HCEC 1CT (cell line): Measurements from ENCODE around the gene ERC2.

ENCODE experiments used
- DNase-seq: peaks from one replicate; pipeline ENCODE4 v3.0.0-alpha.2; 2017

The ERC2 gene

DNA sequence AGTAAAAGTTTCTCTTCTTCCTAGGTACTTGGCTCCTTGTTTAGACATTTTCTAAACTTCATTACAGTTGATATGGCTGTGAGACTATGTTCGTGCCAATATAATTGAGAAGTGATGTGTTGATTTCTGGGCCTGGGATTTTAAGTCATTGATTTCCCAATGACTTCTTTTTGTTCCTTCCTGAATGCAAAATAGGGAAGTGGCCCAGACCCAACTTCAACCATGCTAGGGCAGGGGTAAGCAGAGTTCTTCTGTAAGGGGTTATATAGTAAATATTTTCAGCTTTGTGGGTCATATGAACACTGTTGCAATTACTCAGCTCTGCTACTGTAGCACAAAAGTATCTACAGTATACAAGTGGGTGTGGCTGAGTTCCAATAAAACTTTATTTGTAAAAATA lies 661.1 kb downstream of the ERC2 start:
- no peak for DNase-seq

DNA sequence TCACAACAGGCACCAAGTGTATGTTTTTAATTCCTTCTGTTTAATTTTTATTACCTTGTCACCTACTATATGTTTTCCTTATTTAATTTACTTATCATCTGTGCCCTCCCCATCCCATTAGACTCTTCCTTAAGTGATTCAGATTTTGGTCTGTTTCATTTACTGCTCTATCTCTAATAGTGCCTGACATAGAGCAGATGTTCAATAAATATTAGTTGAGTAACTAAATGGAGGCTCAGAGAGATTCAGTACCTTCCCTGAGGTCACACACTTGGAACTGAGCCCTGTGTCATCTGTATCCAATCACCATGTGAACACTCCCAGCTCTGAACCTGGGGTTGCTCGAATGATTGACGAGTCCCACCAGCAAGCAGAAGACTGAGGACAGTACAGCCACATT lies 663.1 kb downstream of the ERC2 start:
- DNase-seq: no peak

DNA sequence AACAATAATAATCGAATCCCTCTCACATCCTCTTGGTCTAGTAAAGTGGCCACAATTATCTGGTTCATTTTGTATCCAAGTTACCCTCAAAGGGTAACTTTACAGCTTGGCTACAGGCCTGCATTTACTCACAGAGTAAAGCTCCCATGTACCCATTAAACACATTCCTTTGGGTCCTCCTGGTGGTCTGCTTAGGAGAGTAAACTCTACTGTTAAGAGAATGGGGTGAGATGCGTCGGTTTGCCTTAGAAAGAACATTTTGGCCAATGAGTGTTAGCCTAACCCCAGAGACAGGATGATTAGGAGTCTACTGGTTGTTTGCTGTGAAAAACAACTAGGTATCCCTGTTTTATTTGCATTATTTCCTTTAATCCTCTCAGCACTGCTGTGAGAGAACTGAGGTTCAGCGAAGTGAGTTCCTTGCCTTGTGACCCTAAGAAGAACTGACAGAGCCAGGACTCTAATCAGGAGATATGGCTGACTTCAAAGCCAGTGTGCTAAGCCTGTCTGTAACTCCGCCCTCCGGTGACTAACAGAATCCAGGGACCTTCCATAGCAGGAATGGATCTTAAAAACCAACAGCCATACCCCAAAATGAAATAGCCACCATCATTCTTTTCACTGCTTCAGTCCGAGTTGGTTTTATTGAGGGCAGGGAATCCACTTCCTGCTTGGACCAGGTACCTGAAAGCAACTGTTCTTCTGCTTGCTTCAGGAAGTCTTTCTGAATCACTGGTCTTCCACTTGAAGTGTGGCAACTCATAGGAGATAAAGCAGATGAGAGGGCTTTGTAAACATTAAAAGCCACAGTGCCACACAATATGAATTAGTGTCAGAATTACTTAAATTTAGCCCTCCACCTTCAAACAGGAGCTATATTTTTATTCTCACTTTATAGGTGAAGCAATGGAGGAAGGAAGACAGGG lies 663.8 kb downstream of the ERC2 start:
- DNase-seq: no peak

DNA sequence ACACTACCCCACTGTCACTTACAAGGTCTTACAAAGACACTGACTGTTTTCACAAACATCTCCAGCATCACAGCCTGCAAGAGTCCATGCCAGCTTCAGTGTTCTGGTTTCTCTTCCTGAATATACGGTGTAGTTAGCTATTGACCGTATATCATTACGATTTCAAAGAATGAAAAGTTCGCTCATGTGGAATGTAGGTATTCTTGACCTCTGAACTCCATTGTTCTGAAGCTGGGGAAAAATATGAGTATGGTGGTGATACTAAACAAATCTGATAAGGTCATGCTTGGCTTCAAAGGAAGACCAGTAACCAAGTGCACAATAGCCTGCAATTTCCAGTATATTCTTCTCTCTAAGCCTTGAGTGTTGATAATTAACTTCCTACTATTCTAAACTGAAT lies 665.5 kb downstream of the ERC2 start:
- DNase-seq: no peak

DNA sequence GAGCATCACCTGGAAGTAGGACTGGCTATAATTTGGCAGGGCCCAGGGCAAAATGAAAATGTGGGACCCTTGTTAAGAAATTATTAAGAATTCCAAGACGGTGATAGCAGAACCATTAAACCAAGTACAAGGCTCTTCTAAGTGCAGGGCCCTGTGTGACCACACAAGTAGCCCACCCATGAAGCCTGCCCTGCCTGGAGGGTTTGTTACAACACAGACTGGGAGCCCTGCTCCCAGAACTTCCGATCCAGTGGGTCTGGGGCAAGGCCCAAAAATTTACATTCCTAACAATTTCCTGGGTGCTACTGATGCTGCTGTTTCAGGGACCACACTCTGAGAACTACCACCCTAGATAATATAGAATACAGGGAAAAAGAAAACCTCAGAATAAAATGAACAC lies 666.6 kb downstream of the ERC2 start:
- no peak for DNase-seq

DNA sequence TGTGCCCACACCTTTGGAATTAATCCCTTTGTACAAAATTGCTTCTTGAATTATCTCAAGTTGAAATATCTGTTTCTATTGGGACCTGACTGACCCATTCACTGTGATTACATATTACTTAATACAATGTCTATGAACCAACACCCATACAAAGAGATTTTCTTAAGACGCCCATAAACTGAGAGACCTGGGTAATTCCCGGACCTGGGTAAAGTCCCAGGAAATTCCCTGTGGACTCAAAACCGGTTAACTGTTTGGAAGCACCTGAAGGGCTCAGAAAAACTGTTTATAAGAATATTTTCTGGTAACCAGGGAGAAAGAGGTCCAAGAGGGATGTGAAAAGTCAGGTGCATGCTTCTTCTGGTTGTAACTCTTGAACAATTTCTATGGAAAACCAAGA lies 667.2 kb downstream of the ERC2 start:
- DNase-seq: no peak

DNA sequence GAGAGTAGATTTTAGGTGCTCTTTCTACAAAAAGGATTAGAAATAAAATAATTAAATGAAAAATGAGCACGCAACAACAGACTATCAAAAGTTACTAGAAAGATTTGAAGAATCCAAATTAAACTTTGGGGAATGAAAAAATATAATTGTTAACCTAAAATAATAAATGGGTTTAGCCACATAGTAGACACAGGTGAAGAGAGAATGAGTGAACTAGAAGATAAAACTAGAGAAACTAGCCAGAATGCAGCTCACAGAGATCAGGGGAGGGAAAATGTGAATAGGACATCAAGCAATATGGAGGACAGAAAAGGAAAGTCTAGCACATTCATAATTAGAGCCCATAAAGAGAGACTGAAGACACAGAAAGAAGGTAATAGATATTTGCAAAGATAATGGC lies 670.5 kb downstream of the ERC2 start:
- no peak for DNase-seq

DNA sequence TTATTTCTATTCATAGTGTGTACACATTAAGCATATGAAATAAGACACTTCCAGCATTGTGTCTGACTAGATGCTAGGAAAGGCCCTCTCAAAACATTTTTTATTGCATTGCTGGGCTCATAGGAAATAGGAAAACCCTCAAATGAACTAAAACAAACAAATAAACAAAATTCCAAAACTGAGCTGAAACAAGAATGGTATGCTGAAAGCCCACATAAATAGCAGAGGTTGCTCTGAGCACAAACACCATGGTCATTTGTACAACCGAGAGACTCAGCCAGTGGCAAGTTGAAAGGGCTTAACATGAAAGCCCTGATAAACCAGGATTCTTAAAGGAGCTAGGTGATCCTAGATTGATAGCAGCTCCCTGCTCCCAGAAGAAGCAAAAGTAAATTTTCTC lies 671.2 kb downstream of the ERC2 start:
- no peak for DNase-seq

DNA sequence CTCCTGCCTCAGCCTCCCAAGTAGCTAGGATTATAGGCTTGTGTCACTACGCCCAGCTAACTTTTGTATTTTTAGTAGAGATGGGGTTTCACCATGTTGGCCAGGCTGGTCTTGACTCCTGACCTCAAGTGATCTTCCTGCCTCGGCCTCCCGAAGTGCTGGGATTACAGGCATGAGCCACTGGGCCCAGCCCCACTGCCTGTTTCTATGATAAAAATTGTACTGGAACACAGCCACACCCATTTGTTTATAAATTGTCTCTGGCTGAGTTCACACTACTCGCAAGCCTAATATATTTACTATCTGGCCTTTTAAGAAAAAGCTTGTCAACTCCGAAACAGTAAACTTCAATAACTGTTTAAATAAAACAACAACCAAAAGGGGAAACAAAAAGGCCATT lies 671.7 kb downstream of the ERC2 start:
- no peak for DNase-seq

DNA sequence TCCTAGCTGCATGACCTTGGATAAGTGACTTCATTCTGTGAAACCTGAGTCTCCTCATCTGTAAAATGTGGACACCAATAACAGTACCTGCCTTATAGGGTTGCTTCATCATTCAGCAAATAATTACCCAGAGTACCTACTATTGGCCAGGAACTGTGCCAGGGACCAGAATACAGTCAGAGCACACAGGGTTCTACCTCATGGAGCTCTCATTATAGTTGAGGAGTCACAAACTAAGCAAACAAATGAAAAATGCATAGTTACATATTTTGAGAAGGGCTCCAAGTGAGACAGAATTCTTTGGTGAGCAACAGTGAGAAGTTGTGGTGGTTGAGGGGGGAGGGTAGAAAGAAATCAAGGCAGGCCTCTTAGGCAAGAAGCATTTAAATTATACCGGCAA lies 672.5 kb downstream of the ERC2 start:
- no peak for DNase-seq

DNA sequence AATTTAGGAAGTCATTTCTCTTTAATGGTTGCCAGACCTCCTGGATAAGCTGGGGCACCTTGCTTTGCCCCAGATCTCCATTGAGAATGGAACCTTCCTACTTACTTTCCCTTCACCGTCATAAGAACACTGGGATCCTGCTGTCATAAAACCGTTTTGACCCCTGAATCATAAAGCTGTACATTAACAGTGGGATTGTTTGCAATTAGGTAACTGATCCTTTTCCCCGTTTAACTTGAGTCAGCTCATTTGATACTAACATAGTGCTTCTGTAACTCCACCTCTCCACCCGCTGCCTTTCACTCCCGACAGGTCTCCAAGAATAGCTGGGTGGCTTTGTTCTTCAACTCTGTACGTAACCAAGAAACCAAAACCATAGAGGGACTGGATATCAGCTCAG lies 673.0 kb downstream of the ERC2 start:
- no peak for DNase-seq

DNA sequence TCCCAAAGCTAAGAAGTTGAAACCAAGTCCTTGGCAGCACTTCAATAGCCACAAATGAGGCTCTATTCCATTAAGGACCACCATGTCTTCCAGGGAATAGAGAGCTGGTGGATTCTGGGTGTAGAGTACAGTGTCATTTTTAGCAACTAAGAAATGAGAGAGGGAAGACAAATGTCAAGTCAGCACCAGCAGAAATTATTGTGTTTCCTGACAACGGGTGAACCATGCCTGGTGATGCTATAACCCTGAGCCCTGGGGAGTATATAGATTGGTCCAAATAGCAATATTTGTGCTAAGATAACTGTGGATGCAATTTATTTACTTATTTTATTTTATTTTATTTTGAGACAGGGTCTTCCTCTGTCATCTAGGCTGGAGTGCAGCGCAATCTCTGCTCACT lies 675.5 kb downstream of the ERC2 start:
- no peak for DNase-seq

DNA sequence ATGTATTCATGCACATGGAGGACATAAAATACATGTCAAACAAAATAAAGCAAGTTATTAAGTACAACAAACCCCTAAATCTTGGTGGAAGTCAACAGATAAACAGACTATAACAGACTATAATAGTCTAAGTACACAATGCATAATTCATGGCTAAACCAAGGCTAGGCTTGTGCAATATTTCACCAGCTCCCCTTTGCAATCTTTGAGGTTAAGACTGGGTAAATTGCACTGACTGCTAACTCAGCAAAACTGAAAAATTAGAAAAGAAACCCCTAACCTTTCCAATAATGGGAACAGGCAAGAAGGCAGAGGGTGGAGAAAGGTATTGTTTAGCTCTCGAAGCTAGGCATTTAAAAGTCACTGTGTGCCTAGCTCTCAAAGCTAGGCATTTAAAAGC lies 676.3 kb downstream of the ERC2 start:
- no peak for DNase-seq

DNA sequence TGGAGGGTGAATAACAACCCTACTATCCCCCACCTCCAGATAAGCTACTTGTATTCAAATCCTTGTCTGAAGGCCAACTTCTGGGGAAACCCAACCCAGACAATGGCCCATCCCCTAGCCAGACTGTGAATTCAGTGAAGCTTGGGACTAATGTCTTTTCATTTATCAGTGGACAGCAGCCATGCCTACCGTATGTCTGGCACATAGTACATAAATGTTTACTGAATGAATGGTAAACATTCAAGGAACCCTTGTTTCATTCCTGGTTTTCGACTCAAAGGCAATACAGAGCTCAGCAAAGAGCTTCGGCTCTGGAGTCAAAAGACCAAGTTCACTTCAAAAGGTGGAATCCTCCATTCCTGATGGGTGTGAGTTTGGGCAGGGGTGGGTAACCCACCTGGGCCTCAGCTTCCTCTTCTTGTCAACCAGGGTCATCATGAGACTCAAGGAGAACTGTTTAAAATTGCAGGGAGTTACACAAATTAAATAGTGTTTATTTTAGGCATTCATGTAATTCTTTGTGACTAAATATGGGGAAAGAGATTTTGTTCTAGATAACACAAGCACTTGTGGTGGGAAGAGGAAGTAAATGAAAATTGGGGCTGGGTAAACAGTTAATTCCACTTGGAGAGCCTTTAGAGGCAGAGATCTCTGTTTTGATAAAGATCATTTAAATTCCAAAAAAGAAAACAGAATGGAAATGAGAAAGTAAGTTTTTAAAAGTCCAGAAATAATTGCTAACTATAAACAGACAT lies 677.5 kb downstream of the ERC2 start:
- DNase-seq: no peak

DNA sequence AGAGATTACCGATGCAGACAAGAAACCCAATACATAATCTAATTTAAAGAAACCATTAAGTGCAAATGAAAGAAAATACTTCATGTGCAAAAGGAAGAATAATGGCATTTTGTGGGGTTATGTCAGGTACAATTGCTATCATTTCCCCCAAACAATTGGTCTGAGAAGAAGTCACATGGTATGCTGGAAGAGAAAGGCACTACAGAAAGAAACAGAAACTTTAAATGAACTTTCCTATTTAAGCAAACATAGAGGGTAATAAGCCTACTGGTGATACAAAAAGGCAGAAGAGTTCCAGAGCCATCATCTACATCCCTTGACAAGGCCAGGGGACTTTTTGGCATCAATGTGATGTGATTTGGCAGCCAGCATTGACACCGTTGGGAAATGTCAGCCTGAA lies 678.8 kb downstream of the ERC2 start:
- no peak for DNase-seq

DNA sequence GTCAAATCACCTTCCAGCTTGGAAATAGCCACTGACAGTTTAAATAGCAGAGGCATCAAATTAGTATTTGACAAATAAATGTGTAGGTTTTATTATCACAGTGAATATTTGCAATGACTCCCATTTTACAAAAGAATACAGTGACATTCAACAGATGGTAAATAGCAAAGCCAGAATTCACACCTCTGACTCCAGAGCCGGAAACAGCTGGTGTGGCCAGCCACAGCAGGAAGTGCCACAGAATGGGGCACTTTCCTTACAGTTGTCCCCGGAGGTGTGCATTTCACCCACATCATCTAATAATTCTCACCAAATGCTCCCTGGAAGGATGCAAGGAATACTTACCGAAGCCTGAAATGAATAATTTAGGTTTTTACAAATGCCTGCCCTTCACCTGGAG lies 685.5 kb downstream of the ERC2 start:
- no peak for DNase-seq

DNA sequence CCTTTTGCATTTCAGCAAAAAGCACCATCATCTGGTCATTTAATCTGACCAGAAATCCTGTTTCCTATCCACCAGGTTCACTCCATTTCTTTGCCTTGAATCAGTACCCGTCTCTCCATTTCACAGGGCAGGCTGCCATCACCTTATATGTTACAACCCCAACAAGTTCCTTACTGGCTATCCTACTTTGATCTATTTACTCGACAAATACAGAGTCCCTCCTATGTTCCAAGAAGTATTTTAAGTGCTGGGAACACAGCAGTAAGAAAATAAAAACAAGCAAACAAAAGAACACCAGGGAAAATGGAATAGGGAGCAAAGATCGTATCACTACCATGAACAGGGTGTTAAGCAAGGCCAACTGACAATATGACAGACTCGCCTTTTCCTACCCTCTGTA lies 685.9 kb downstream of the ERC2 start:
- no peak for DNase-seq

DNA sequence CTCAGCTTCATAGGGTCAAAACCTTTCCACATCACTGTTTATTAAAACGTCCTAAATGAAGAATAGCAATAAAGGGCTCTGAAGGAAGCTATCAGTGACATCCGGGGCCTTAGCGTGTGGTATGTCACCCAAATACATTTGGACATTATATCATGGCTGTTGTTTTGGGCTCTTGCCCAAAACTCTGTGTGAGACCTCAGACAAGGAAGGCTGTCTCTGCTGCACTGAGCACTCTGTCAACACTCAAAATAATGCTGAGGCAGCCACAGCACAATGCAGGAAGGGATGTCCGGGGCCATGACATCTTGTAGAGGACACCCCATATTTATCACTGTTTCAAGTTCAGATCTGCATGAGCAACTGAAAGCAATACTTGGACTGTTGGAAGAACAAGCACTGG lies 687.4 kb downstream of the ERC2 start:
- no peak for DNase-seq

DNA sequence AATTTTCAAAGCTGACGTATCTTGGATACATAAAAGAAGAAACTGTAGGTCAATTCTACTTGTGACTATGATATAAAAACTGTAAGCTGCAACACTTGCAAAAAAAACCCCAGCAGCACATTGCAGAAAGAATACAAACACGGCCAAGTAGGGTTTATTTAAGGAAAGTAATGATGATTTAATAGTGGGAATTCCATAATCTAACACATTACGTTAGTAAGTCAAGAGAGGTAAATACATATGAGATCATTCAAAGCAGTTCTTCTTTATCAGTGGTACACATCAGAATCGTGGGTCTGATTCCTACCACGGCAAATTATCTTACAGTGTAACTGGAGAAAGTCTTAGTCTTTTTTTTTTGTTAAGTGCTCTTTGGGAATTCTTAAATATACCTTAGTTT lies 688.7 kb downstream of the ERC2 start:
- no peak for DNase-seq

DNA sequence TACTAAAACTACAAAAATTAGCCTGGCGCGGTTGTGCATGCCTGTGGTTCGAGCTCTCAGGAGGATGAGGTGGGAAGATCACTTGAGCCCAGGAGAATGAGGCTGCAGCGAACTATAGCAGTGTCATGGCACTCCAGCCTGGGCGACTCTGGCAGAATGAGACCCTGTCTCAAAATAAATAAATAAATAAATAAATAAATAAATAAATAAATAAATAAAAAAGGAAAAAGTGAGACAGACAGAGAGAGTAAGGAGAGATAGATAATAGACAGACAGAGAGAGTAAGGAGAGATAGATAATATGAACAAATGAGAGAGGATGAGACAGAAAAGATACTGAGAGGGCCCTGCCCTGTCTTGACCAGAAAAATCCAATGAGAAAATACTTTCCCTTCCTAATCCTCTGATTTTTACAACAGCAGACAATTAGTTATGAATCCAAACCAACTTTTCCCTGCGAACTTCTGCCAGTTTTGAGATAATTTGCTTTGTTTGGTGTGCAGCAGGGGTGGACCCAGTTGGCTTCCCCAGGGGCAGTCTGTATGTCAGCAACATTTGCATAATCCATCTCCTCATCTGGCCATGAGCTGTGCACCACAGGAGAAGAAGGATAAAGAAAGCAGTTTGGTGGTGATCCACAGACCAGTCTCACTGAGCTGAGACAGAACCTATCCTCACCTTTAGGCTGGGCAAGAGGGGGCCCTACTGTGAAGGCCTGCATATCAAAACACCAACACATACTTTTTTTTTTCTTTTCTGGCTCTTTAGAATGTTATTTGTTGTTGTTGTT lies 692.7 kb downstream of the ERC2 start:
- DNase-seq: no peak

DNA sequence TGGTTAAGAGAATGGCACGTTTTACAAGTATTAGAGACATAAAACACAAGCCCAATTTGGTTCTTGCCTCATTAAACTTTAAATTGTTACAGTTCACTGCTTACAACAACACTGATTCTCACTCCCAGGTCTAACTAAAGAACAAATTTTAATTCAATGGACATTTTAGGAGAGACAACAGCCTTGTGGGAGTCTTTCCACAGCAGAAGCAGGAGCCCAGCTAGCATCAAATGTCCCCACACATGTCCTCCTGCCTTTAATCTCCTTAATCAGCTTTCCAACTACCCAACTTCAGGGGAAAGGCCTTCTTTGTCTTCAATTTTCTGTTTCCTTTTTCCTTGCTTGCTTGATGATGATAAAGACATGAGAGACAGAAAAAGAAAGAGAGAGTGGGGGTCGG lies 693.4 kb downstream of the ERC2 start:
- no peak for DNase-seq

DNA sequence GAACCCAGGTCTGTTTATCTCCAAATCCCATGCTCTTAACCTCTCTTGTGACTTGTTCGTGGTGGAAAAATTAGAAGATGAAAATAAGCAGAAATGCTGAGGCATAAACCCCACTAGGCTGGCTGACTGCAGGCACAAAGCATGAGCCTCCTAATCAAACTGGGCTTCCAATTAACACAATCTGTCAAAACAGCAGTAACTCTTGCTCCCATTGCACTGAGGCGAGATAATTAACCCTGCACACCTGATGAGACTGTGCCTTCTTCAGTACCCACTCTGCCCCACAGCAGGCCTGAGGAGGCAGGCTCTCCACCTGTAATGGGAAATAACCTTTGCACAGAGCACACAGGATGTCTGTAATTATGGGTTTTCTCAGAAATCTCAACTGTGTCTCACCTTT lies 696.8 kb downstream of the ERC2 start:
- no peak for DNase-seq

DNA sequence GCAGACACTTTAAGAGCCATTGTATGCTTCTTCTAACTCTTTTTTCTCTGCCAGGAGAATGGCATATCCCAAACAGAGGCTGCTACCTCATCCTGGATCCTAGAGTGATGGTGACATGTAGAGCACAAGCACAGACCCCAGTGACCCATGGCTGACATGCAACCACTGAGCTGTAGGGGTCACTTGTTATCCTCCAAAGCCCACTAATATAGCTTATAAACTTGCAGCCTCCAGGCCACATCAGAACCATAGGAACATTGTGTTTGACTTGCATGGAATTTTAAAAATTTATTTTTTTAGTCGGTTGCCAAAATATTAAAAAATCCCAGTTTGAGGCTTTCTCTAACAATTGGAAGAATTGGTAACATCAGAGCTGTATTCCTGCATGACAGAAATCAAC lies 698.2 kb downstream of the ERC2 start:
- no peak for DNase-seq

DNA sequence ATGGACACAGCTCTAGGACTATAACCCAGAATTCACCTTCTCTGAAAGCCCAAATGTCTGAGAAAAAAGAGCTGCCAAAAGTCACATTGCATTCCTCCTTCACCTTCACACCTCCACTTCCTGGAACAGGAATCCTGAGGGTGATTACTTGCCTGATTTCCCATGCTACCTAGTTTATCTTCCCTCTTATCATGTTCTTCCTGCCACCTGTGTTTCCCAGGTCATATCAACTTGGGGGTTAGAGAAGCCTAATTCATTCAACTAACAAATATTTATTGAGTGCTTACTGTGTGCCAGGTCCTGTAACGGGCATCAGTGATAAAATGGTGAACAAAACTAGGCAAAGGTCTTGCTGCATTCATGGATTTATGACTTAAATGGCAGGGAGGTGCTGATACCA lies 701.5 kb downstream of the ERC2 start:
- DNase-seq: no peak
